Kidney tubule cell (primary cell): ENCODE results near the gene RNF151.

Experiments
- DNase-seq: peaks from one replicate; pipeline ENCODE4 v3.0.0-alpha.2; 2018; ENCODE audit warnings: low spot score

RNF151 gene

GRCh38 chr16:1976951-1977874, 10.6 kb downstream of the RNF151 start:
- no peak for DNase-seq

GRCh38 chr16:1977875-1978268, 11.2 kb downstream of the RNF151 start:
- DNase-seq = no peak

GRCh38 chr16:1978476-1979120, 11.9 kb downstream of the RNF151 start:
- DNase-seq = no peak

- peak; percentile 33 for DNase-seq
These were observed 12.8 kb downstream of the RNF151 start for GRCh38 chr16:1979271-1980029.

- no peak for DNase-seq
These were observed 13.5 kb downstream of the RNF151 start for GRCh38 chr16:1980030-1980769.

GRCh38 chr16:1980770-1981087, 14.1 kb downstream of the RNF151 start:
- DNase-seq = no peak

GRCh38 chr16:1981398-1981836, 14.8 kb downstream of the RNF151 start, which contains the start of gene NOXO1:
NOXO1 (minus strand) TSS chr16:1981469; CDS start chr16:1981179, 290 bp downstream.
- no peak for DNase-seq

GRCh38 chr16:1982013-1982433, 15.4 kb downstream of the RNF151 start:
- DNase-seq = peak; percentile 39

GRCh38 chr16:1982991-1983543, 16.4 kb downstream of the RNF151 start:
- no peak for DNase-seq

GRCh38 chr16:1983544-1984346, 17.1 kb downstream of the RNF151 start, which contains the start of gene GFER:
GFER (plus strand) TSS chr16:1984193; CDS start chr16:1984219, 26 bp downstream.
- DNase-seq = peak; percentile 94

- DNase-seq = no peak
These were observed 17.9 kb downstream of the RNF151 start for GRCh38 chr16:1984347-1985225.

GRCh38 chr16:1985466-1986150, 19.0 kb downstream of the RNF151 start:
- no peak for DNase-seq

- no peak for DNase-seq
These were observed 20.5 kb downstream of the RNF151 start for GRCh38 chr16:1987198-1987597.

GRCh38 chr16:1989209-1990100, 22.8 kb downstream of the RNF151 start, which contains the start of gene SYNGR3:
SYNGR3 (plus strand) TSS chr16:1989970; CDS start chr16:1990103, 133 bp downstream.
- no peak for DNase-seq

- DNase-seq = no peak
These were observed 23.4 kb downstream of the RNF151 start for GRCh38 chr16:1990101-1990350.

GRCh38 chr16:1990351-1991134, 23.9 kb downstream of the RNF151 start:
- no peak for DNase-seq

GRCh38 chr16:1991135-1991551, 24.5 kb downstream of the RNF151 start:
- DNase-seq = peak; percentile 31
